ENCODE measurements around the gene CCDC179. TPM values are rescaled to one million over a fixed set of nuclear protein-coding genes. Genes with fewer than 3 reads are reported as not detected.

Gene CCDC179
- not detected for polyA plus RNA-seq (2013, experiment 1 of 2)
- not detected for polyA plus RNA-seq (2013, experiment 2 of 2)

DNA sequence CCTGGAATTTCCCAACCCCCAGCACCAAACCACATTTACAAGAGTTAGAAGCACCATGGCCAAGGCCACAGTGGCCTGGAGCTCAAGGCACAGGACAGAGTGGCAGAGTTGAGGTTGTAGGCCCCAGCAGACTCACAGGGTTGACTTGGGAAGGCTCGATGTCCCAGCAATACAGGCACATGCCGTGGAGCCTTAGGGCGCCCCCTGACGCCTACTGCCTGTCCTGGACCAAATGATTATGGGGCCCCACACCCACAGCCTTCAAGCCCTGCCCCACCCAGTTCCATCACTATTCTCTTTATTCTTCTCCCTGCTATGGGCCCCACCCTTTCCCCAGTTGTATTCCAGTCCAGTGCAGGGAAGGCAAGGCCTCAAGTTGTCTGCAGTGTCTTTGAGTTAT lies at the start of gene CCDC179:
Gene CCDC179, minus strand, starts transcription at position 234 of the 400 bp plus-strand sequence. Its CDS starts 53 bp downstream, at position 181.
- no CpG with 5 or more reads among the region's 4 CpGs for WGBS (ENCODE audit: extremely low coverage, insufficient coverage, low lambda C conversion rate)
- DNase-seq, result no peak
- H3K4me1 ChIP-seq (ENCODE audit: control insufficient read depth, low read depth, low read length), result no peaks in the 10 kb centered on the region
- H3K27ac ChIP-seq (ENCODE audit: low read depth, low read length), result no peak within 1 kb of the TSS
- no peaks in the 10 kb centered on the region for H3K79me1 ChIP-seq (ENCODE audit: low read length)
- H3K79me2 ChIP-seq (ENCODE audit: control insufficient read depth, insufficient read depth, low read length), result no peaks in the 10 kb centered on the region
- H3K27me3 ChIP-seq (ENCODE audit: insufficient read depth, low read length, poor library complexity), result no peaks in the 10 kb centered on the region
- no peaks in the 10 kb centered on the region for H3K36me3 ChIP-seq (ENCODE audit: control insufficient read depth, insufficient read depth, low read length)
- H2BK15ac ChIP-seq (replicated peaks; ENCODE audit: low read depth), result no peak within 1 kb of the TSS
- H3K9ac ChIP-seq (ENCODE audit: low read length), result no peak within 1 kb of the TSS
- no peak within 1 kb of the TSS for H2AK5ac ChIP-seq (ENCODE audit: low read length)
- no peak within 1 kb of the TSS for H3K23ac ChIP-seq (ENCODE audit: low read length)
- H3K56ac ChIP-seq (ENCODE audit: low read length), result no peak within 1 kb of the TSS
- H3K18ac ChIP-seq (ENCODE audit: low read length), result no peak within 1 kb of the TSS
- H2BK120ac ChIP-seq (ENCODE audit: low read depth, low read length), result no peak within 1 kb of the TSS
- no peak within 1 kb of the TSS for H4K5ac ChIP-seq (ENCODE audit: low read length)
- H3K4me3 ChIP-seq (ENCODE audit: low read length), result no peak within 1 kb of the TSS
- H3K4me2 ChIP-seq (ENCODE audit: low read length), result no peak within 1 kb of the TSS
- no peak within 1 kb of the TSS for H2BK5ac ChIP-seq (ENCODE audit: low read length)
- H3K4ac ChIP-seq (ENCODE audit: low read depth, low read length), result no peak within 1 kb of the TSS
- no peak within 1 kb of the TSS for H4K8ac ChIP-seq (ENCODE audit: low read depth, low read length)

DNA sequence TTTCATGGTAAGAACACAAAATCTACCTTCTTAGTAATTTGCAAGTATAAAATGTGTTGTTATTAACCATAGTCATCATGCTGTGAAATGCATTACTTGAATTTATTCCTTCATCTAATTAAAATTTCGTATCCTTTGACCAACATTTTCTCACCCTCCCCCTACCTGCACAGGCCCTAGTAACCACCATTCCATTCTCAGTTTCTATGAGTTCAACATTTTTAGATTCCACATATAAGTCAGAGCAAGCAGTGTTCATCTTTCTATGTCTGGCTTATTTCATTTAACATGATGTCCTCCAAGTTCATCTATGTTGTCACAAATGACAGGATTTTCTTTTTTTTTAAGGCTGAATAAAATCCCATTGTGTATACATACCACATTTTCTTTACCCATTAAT lies 43.5 kb upstream of the CCDC179 start:
- Histone ChIP-seq H3K18ac (ENCODE audit: low read length) (no peak overlapping the region), H3K4me1 (ENCODE audit: control insufficient read depth, low read depth, low read length) (no peaks in the 10 kb centered on the region), H3K79me2 (ENCODE audit: control insufficient read depth, insufficient read depth, low read length) (no peaks in the 10 kb centered on the region), H4K8ac (ENCODE audit: low read depth, low read length) (no peak overlapping the region), H2BK5ac (ENCODE audit: low read length) (no peak overlapping the region), H3K23ac (ENCODE audit: low read length) (no peak overlapping the region), H3K4me3 (ENCODE audit: low read length) (no peak overlapping the region), H4K5ac (ENCODE audit: low read length) (no peak overlapping the region), H3K4ac (ENCODE audit: low read depth, low read length) (no peak overlapping the region), H3K56ac (ENCODE audit: low read length) (no peak overlapping the region), H2BK120ac (ENCODE audit: low read depth, low read length) (no peak overlapping the region), H3K9ac (ENCODE audit: low read length) (no peak overlapping the region), H3K4me2 (ENCODE audit: low read length) (no peak overlapping the region), H3K79me1 (ENCODE audit: low read length) (no peaks in the 10 kb centered on the region), H2BK15ac (replicated peaks; ENCODE audit: low read depth) (no peak overlapping the region), H2AK5ac (ENCODE audit: low read length) (no peak overlapping the region), H3K27me3 (ENCODE audit: insufficient read depth, low read length, poor library complexity) (no peaks in the 10 kb centered on the region), H3K27ac (ENCODE audit: low read depth, low read length) (no peak overlapping the region), H3K36me3 (ENCODE audit: control insufficient read depth, insufficient read depth, low read length) (no peaks in the 10 kb centered on the region)
- DNase-seq, result no peak
- WGBS (ENCODE audit: extremely low coverage, insufficient coverage, low lambda C conversion rate), result no CpG with 5 or more reads among the region's 1 CpG

DNA sequence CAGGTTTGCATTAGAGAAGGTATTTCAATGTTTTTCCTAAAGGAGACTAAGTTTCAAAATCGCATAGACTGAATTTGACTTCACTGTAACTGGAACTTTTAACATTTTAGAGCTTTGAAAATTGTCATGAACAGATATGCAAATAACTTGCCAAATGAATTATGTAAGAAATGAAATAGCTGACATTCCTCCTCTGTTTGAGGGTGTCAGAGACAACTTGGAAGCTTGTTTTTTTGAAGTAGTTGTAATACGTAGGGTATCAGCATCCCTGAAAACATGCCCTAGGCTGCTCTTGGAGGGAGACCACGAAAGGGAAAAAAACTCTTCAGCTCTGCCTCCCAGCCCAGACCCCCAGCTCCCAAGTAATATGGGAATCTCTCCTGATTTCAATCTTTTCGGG lies 41.3 kb upstream of the CCDC179 start:
- Histone ChIP-seq H2AK5ac (ENCODE audit: low read length) (no peak overlapping the region), H3K18ac (ENCODE audit: low read length) (no peak overlapping the region), H2BK5ac (ENCODE audit: low read length) (no peak overlapping the region), H4K5ac (ENCODE audit: low read length) (no peak overlapping the region), H3K9ac (ENCODE audit: low read length) (no peak overlapping the region), H3K27me3 (ENCODE audit: insufficient read depth, low read length, poor library complexity) (no peaks in the 10 kb centered on the region), H3K27ac (ENCODE audit: low read depth, low read length) (no peak overlapping the region), H3K4me1 (ENCODE audit: control insufficient read depth, low read depth, low read length) (no peaks in the 10 kb centered on the region), H3K36me3 (ENCODE audit: control insufficient read depth, insufficient read depth, low read length) (no peaks in the 10 kb centered on the region), H3K4me2 (ENCODE audit: low read length) (no peak overlapping the region), H3K4me3 (ENCODE audit: low read length) (no peak overlapping the region), H3K79me1 (ENCODE audit: low read length) (no peaks in the 10 kb centered on the region), H3K79me2 (ENCODE audit: control insufficient read depth, insufficient read depth, low read length) (no peaks in the 10 kb centered on the region), H2BK120ac (ENCODE audit: low read depth, low read length) (no peak overlapping the region), H2BK15ac (replicated peaks; ENCODE audit: low read depth) (no peak overlapping the region), H3K56ac (ENCODE audit: low read length) (no peak overlapping the region), H3K23ac (ENCODE audit: low read length) (no peak overlapping the region), H3K4ac (ENCODE audit: low read depth, low read length) (no peak overlapping the region), H4K8ac (ENCODE audit: low read depth, low read length) (no peak overlapping the region)
- WGBS (ENCODE audit: extremely low coverage, insufficient coverage, low lambda C conversion rate), result no CpG with 5 or more reads among the region's 4 CpGs
- no peak for DNase-seq

DNA sequence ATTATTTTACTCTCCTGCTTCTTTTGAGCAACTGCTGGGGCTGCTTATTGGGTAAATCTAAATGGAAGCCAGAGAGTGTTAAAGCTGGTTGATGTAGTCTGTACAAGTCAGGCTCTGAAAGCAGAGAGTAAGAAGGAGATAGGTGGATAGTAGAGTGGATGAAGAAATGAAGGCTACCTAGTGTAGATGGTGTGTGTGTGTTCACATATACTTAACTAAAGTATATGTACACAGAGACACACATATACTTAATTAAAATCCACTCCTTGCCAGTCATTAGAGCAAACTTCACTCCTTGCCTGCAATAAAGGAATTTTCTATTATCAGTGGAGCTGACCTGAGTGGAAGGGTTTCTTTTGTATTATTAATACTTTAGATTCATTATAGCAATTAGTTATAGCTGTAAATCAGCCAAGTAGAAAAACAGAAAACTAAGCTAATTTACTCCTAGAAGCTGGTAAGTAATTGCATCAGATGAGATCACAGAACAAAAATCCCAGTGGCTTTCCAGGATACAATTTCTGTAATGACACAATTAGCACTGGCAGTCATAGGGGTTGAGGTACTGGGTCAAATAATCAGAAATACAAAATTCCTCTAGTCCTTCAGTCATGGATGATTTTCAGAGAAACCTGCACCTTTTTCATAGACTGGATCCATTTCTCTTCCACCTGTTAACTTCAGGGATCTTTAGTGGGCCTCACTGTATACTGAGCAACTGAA lies 40.7 kb upstream of the CCDC179 start:
- H3K79me1 ChIP-seq (ENCODE audit: low read length), result no peaks in the 10 kb centered on the region
- no peak overlapping the region for H3K9ac ChIP-seq (ENCODE audit: low read length)
- H3K36me3 ChIP-seq (ENCODE audit: control insufficient read depth, insufficient read depth, low read length), result no peaks in the 10 kb centered on the region

DNA sequence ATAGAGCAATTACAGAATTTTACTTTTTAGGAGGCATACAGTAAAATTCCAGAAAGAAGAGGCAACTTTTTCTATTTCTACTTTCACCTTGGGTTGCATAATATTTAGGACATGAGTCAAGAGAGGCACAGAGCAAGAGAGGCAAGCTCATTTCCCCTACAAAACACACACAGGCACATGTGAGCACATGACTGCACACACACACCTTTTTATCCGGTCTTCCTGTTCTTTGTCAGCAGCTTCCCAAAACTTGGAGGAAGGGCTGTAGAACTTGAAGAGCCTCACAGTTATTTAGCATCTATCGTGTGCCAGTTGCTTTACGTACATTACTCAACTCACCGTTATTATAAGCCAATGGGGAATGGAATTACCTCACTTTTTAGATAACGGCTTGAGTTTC lies 37.8 kb upstream of the CCDC179 start:
- H3K27me3 ChIP-seq (ENCODE audit: insufficient read depth, low read length, poor library complexity), result no peaks in the 10 kb centered on the region
- no peak overlapping the region for H3K23ac ChIP-seq (ENCODE audit: low read length)
- H3K9ac ChIP-seq (ENCODE audit: low read length), result no peak overlapping the region
- no peak for DNase-seq
- H3K4me3 ChIP-seq (ENCODE audit: low read length), result no peak overlapping the region
- H2BK5ac ChIP-seq (ENCODE audit: low read length), result no peak overlapping the region
- no peak overlapping the region for H4K5ac ChIP-seq (ENCODE audit: low read length)
- no CpG with 5 or more reads among the region's 5 CpGs for WGBS (ENCODE audit: extremely low coverage, insufficient coverage, low lambda C conversion rate)
- no peak overlapping the region for H3K4me2 ChIP-seq (ENCODE audit: low read length)
- no peak overlapping the region for H2AK5ac ChIP-seq (ENCODE audit: low read length)
- H2BK120ac ChIP-seq (ENCODE audit: low read depth, low read length), result no peak overlapping the region
- no peak overlapping the region for H3K18ac ChIP-seq (ENCODE audit: low read length)
- H3K56ac ChIP-seq (ENCODE audit: low read length), result no peak overlapping the region
- no peak overlapping the region for H3K4ac ChIP-seq (ENCODE audit: low read depth, low read length)
- no peaks in the 10 kb centered on the region for H3K36me3 ChIP-seq (ENCODE audit: control insufficient read depth, insufficient read depth, low read length)
- no peak overlapping the region for H4K8ac ChIP-seq (ENCODE audit: low read depth, low read length)
- H3K79me2 ChIP-seq (ENCODE audit: control insufficient read depth, insufficient read depth, low read length), result no peaks in the 10 kb centered on the region
- H3K4me1 ChIP-seq (ENCODE audit: control insufficient read depth, low read depth, low read length), result no peaks in the 10 kb centered on the region
- no peak overlapping the region for H3K27ac ChIP-seq (ENCODE audit: low read depth, low read length)
- no peaks in the 10 kb centered on the region for H3K79me1 ChIP-seq (ENCODE audit: low read length)
- no peak overlapping the region for H2BK15ac ChIP-seq (replicated peaks; ENCODE audit: low read depth)

More for the DNA sequence above, 40.7 kb upstream of the CCDC179 start:
- Histone ChIP-seq H3K4me1 (ENCODE audit: control insufficient read depth, low read depth, low read length) (no peaks in the 10 kb centered on the region), H4K8ac (ENCODE audit: low read depth, low read length) (no peak overlapping the region), H3K4me3 (ENCODE audit: low read length) (no peak overlapping the region), H3K4ac (ENCODE audit: low read depth, low read length) (no peak overlapping the region), H3K27me3 (ENCODE audit: insufficient read depth, low read length, poor library complexity) (no peaks in the 10 kb centered on the region), H3K18ac (ENCODE audit: low read length) (no peak overlapping the region), H2BK5ac (ENCODE audit: low read length) (no peak overlapping the region), H3K23ac (ENCODE audit: low read length) (no peak overlapping the region), H3K4me2 (ENCODE audit: low read length) (no peak overlapping the region), H3K79me2 (ENCODE audit: control insufficient read depth, insufficient read depth, low read length) (no peaks in the 10 kb centered on the region), H2BK15ac (replicated peaks; ENCODE audit: low read depth) (no peak overlapping the region), H2AK5ac (ENCODE audit: low read length) (no peak overlapping the region), H4K5ac (ENCODE audit: low read length) (no peak overlapping the region), H2BK120ac (ENCODE audit: low read depth, low read length) (no peak overlapping the region), H3K27ac (ENCODE audit: low read depth, low read length) (no peak overlapping the region), H3K56ac (ENCODE audit: low read length) (no peak overlapping the region)
- DNase-seq, result no peak

DNA sequence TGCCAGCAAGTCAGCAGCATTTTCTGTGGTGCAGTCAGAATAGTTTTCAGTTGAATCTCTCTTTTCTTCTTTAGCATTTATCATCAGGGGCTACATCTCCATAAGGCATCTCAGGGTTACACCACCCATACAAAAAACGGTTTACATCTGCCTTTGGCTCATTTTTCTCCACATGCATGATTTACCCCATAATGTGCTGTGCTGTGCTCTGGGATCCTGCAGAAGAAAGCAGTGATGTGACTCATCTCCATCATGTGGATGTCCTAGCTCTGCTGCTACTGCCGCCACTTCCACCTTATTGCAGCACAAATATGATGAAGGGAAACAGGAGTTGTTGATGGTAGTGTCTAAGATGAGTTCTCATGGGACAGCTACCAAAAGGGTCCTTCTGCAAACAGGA lies 30.0 kb upstream of the CCDC179 start:
- H3K4me1 ChIP-seq (ENCODE audit: control insufficient read depth, low read depth, low read length), result no peaks in the 10 kb centered on the region
- no peak overlapping the region for H3K23ac ChIP-seq (ENCODE audit: low read length)
- no peak overlapping the region for H2BK120ac ChIP-seq (ENCODE audit: low read depth, low read length)
- no peak overlapping the region for H3K18ac ChIP-seq (ENCODE audit: low read length)
- H3K27ac ChIP-seq (ENCODE audit: low read depth, low read length), result no peak overlapping the region
- WGBS (ENCODE audit: extremely low coverage, insufficient coverage, low lambda C conversion rate), result no CpG with 5 or more reads among the region's 2 CpGs
- no peak overlapping the region for H3K4me2 ChIP-seq (ENCODE audit: low read length)
- H3K79me2 ChIP-seq (ENCODE audit: control insufficient read depth, insufficient read depth, low read length), result no peaks in the 10 kb centered on the region
- DNase-seq, result no peak
- H3K4me3 ChIP-seq (ENCODE audit: low read length), result no peak overlapping the region
- H3K4ac ChIP-seq (ENCODE audit: low read depth, low read length), result no peak overlapping the region
- H2AK5ac ChIP-seq (ENCODE audit: low read length), result no peak overlapping the region
- H3K9ac ChIP-seq (ENCODE audit: low read length), result no peak overlapping the region
- H4K8ac ChIP-seq (ENCODE audit: low read depth, low read length), result no peak overlapping the region
- H3K56ac ChIP-seq (ENCODE audit: low read length), result no peak overlapping the region
- no peaks in the 10 kb centered on the region for H3K27me3 ChIP-seq (ENCODE audit: insufficient read depth, low read length, poor library complexity)
- no peaks in the 10 kb centered on the region for H3K79me1 ChIP-seq (ENCODE audit: low read length)
- no peaks in the 10 kb centered on the region for H3K36me3 ChIP-seq (ENCODE audit: control insufficient read depth, insufficient read depth, low read length)
- H2BK15ac ChIP-seq (replicated peaks; ENCODE audit: low read depth), result no peak overlapping the region
- H4K5ac ChIP-seq (ENCODE audit: low read length), result no peak overlapping the region
- H2BK5ac ChIP-seq (ENCODE audit: low read length), result no peak overlapping the region

Data from mesendoderm (in vitro differentiated cells).